ENCODE data around the gene SPON1. TPM values are rescaled to one million over a fixed set of nuclear protein-coding genes. Genes with fewer than 3 reads are reported as not detected.
"Not testable (repeated sequence)": the region's sequence is repeated elsewhere in the genome, so short reads cannot be mapped to it uniquely, and the experiment has no call there.

SPON1 gene
- total RNA-seq, 2 experiments from 2014 or later, result 2.1 to 2.2 TPM

GRCh38 chr11:14248580-14248981 lies 286.1 kb downstream of the SPON1 start:
- no peaks in the 10 kb centered on the region for H3K36me3 ChIP-seq (ENCODE audit: insufficient read depth, low read length)
- no peak for TF ChIP-seq CTCF (IDR thresholded peaks at IDR 0.05)
- POLR2A ChIA-PET, result interaction anchor here (1.0 to 1.4 kb wide), 3 partner anchors 291 to 476 kb away, joined by 4 to 5 read pairs (median 4); no protein-coding TSS in a partner anchor
- intact Hi-C loops (cut with DNase I, micrococcal nuclease), result loop anchor here (5.0 to 10.0 kb wide), 3 partner anchors 101 to 1284 kb away; no protein-coding TSS in a partner anchor
- no peak overlapping the region for H3K4me3 ChIP-seq (ENCODE audit: low read length)
- Mint-ChIP-seq H3K36me3 (ENCODE audit: low read depth) (no peaks in the 10 kb centered on the region), H3K27me3 (no peaks in the 10 kb centered on the region), H3K27ac (no peak overlapping the region), H3K4me1 (ENCODE audit: low read depth) (peaks cover 28% of the 10 kb centered on the region), H3K9me3 (no peaks in the 10 kb centered on the region), H3K4me3 (peak overlapping the region; percentile 62)
- H3K4me1 ChIP-seq (ENCODE audit: insufficient read depth, low read length), result peaks cover 12% of the 10 kb centered on the region
- no peaks in the 10 kb centered on the region for H3K27me3 ChIP-seq (ENCODE audit: control insufficient read depth in 1 of 2, insufficient read depth in 2 of 2, low read length in 2 of 2)
- DNase-seq, result peak in 9 of 14 experiments; percentile 5 to 60 (median 26)
- no peak overlapping the region for H3K27ac ChIP-seq (ENCODE audit: low read depth in 1 of 2, low read length in 2 of 2)
- CTCF ChIA-PET, result interaction anchor here (0.8 to 5.0 kb wide), 2 partner anchors 100 to 475 kb away, joined by 4 to 27 read pairs; no protein-coding TSS in a partner anchor
- peak; percentile 62 for ATAC-seq (ENCODE audit: poor library complexity)
- H3K9me3 ChIP-seq (ENCODE audit: control insufficient read depth in 1 of 2, insufficient read depth in 1 of 2, low read length in 2 of 2), result no peaks in the 10 kb centered on the region

GRCh38 chr11:14249121-14249963 lies 286.8 kb downstream of the SPON1 start:
- Mint-ChIP-seq H3K27me3 (no peaks in the 10 kb centered on the region), H3K27ac (no peak overlapping the region), H3K4me1 (ENCODE audit: low read depth) (peaks cover 28% of the 10 kb centered on the region), H3K4me3 (peak overlapping the region; percentile 62), H3K36me3 (ENCODE audit: low read depth) (no peaks in the 10 kb centered on the region), H3K9me3 (no peaks in the 10 kb centered on the region)
- Histone ChIP-seq H3K27me3 (ENCODE audit: control insufficient read depth in 1 of 2, insufficient read depth in 2 of 2, low read length in 2 of 2) (no peaks in the 10 kb centered on the region), H3K27ac (ENCODE audit: low read depth in 1 of 2, low read length in 2 of 2) (no peak overlapping the region), H3K4me3 (ENCODE audit: low read length) (peak overlapping the region; percentile 36), H3K4me1 (ENCODE audit: insufficient read depth, low read length) (peaks cover 12% of the 10 kb centered on the region), H3K9me3 (ENCODE audit: control insufficient read depth in 1 of 2, insufficient read depth in 1 of 2, low read length in 2 of 2) (no peaks in the 10 kb centered on the region), H3K36me3 (ENCODE audit: insufficient read depth, low read length) (no peaks in the 10 kb centered on the region)
- POLR2A ChIA-PET, result interaction anchor here (1.0 to 1.4 kb wide), 2 partner anchors 292 to 473 kb away, joined by 4 to 5 read pairs; no protein-coding TSS in a partner anchor
- ATAC-seq (ENCODE audit: poor library complexity) (peak; percentile 68), DNase-seq (peak; percentile 53 to 83 (median 68))
- peak; percentile 98 for TF ChIP-seq CTCF (IDR thresholded peaks at IDR 0.05)
- intact Hi-C loops (cut with DNase I, micrococcal nuclease), result loop anchor here (1.0 to 10.0 kb wide), 8 partner anchors 102 to 1285 kb away; no protein-coding TSS in a partner anchor
- CTCF ChIA-PET, result interaction anchor here (0.8 to 5.0 kb wide), 5 partner anchors 9 to 783 kb away, joined by 3 to 27 read pairs (median 4); no protein-coding TSS in a partner anchor

- Mint-ChIP-seq H3K9me3 (no peaks in the 10 kb centered on the region), H3K36me3 (ENCODE audit: low read depth) (peaks cover 13% of the 10 kb centered on the region), H3K4me3 (no peak overlapping the region), H3K4me1 (ENCODE audit: low read depth) (peaks cover 24% of the 10 kb centered on the region), H3K27me3 (no peaks in the 10 kb centered on the region), H3K27ac (no peak overlapping the region)
- peaks cover 4% of the 10 kb centered on the region for H3K36me3 ChIP-seq (ENCODE audit: insufficient read depth, low read length)
- peaks cover 12% of the 10 kb centered on the region for H3K4me1 ChIP-seq (ENCODE audit: insufficient read depth, low read length)
- H3K27ac ChIP-seq (ENCODE audit: low read depth in 1 of 2, low read length in 2 of 2), result no peak overlapping the region
- intact Hi-C loops (cut with DNase I, micrococcal nuclease), result no loop called here
- no peaks in the 10 kb centered on the region for H3K27me3 ChIP-seq (ENCODE audit: control insufficient read depth in 1 of 2, insufficient read depth in 2 of 2, low read length in 2 of 2)
- H3K9me3 ChIP-seq (ENCODE audit: control insufficient read depth in 1 of 2, insufficient read depth in 1 of 2, low read length in 2 of 2), result no peaks in the 10 kb centered on the region
- no peak for DNase-seq
- no peak for ATAC-seq (ENCODE audit: poor library complexity)
- H3K4me3 ChIP-seq (ENCODE audit: low read length), result no peak overlapping the region
- POLR2A ChIA-PET, result no interaction called here
- CTCF ChIA-PET, result interaction anchor here (0.8 to 5.0 kb wide), 3 partner anchors 203 to 478 kb away, joined by 3 to 27 read pairs (median 3); no protein-coding TSS in a partner anchor
- no peak for TF ChIP-seq CTCF (IDR thresholded peaks at IDR 0.05)
These were observed 289.2 kb downstream of the SPON1 start for GRCh38 chr11:14251754-14252153.

- not testable (repeated sequence) for H3K27me3 Mint-ChIP-seq
These were observed 290.0 kb downstream of the SPON1 start for GRCh38 chr11:14252501-14252900.

More at GRCh38 chr11:14252501-14252900, 290.0 kb downstream of the SPON1 start:
- H3K27ac ChIP-seq (ENCODE audit: low read depth in 1 of 2, low read length in 2 of 2); H3K27me3 ChIP-seq (ENCODE audit: control insufficient read depth in 1 of 2, insufficient read depth in 2 of 2, low read length in 2 of 2); H3K4me3 ChIP-seq (ENCODE audit: low read length); H3K4me3 Mint-ChIP-seq; intact Hi-C loops (cut with DNase I, micrococcal nuclease); DNase-seq; H3K27ac Mint-ChIP-seq; H3K36me3 ChIP-seq (ENCODE audit: insufficient read depth, low read length); ATAC-seq (ENCODE audit: poor library complexity); H3K9me3 ChIP-seq (ENCODE audit: control insufficient read depth in 1 of 2, insufficient read depth in 1 of 2, low read length in 2 of 2); POLR2A ChIA-PET; H3K9me3 Mint-ChIP-seq: not testable (repeated sequence)
- CTCF ChIA-PET, result interaction anchor here (1.3 kb wide), 1 partner anchor 476 kb away, joined by 3 read pairs; no protein-coding TSS in a partner anchor
- peaks cover 12% of the 10 kb centered on the region for H3K4me1 ChIP-seq (ENCODE audit: insufficient read depth, low read length)
- Mint-ChIP-seq H3K4me1 (ENCODE audit: low read depth) (peaks cover 19% of the 10 kb centered on the region), H3K36me3 (ENCODE audit: low read depth) (peaks cover 13% of the 10 kb centered on the region)
